GM13976 (cell line): ENCODE results near the gene PXN.

ENCODE experiments used
- DNase-seq: peaks from one replicate; pipeline ENCODE4 v3.0.0; 2012; ENCODE audit warnings: low spot score
- in situ Hi-C: fragments of 300-500 bp; cut with MboI; formaldehyde crosslinking; loops from one replicate; pipeline ENCODE4 v1.12.0; 2022; ENCODE audit warnings: low sequenced_read_pairs, mixed read lengths, inconsistent platforms; ENCODE audit not compliant: unreplicated experiment
- TF ChIP-seq, protein P1 (sequence below): IDR thresholded peaks from 2 replicates; pipeline ENCODE4 v1.5.1; 2012; ENCODE audit warnings: borderline replicate concordance, mild to moderate bottlenecking; ENCODE audit not compliant: insufficient read depth; ENCODE audit errors: extremely low read depth, missing control alignments, control extremely low read depth

The PXN gene

DNA sequence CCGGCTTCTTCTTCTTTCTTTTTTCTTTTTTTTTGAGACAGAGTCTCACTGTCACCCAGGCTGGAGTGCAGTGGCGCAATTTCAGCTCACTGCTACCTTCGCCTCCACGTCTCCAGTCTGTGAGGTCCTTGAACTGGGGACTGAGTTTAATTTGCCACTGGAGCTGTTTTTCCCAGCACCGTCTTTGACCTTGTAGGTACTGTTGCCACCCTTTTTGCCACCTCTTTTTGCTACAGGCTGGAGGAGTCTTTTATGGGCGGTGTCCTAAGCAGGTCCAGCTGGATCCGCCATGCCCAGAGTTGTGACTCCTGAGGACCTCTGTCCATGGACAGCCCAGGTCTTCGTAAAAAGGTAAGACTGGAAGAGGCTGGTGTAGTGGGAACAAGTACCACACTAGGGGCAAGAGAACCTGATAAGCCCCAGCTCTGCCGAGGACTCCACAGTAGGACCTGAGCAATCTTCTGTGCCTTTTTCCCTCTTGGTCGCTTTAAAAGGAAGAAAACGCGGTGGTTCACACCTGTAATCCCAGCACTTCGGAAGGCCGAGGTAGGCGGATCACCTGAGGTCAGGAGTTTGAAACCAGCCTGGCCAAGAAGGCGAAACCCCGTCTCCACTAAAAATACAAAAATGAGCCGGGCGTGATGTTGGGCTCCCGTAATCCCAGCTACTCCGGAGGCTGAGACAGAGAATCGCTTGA is 25.2 kb upstream of the PXN start:
- in situ Hi-C loops, result no loop called here
- TF ChIP-seq, protein P1, sequence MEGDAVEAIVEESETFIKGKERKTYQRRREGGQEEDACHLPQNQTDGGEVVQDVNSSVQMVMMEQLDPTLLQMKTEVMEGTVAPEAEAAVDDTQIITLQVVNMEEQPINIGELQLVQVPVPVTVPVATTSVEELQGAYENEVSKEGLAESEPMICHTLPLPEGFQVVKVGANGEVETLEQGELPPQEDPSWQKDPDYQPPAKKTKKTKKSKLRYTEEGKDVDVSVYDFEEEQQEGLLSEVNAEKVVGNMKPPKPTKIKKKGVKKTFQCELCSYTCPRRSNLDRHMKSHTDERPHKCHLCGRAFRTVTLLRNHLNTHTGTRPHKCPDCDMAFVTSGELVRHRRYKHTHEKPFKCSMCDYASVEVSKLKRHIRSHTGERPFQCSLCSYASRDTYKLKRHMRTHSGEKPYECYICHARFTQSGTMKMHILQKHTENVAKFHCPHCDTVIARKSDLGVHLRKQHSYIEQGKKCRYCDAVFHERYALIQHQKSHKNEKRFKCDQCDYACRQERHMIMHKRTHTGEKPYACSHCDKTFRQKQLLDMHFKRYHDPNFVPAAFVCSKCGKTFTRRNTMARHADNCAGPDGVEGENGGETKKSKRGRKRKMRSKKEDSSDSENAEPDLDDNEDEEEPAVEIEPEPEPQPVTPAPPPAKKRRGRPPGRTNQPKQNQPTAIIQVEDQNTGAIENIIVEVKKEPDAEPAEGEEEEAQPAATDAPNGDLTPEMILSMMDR, result no peak
- DNase-seq, result peak; percentile 17

DNA sequence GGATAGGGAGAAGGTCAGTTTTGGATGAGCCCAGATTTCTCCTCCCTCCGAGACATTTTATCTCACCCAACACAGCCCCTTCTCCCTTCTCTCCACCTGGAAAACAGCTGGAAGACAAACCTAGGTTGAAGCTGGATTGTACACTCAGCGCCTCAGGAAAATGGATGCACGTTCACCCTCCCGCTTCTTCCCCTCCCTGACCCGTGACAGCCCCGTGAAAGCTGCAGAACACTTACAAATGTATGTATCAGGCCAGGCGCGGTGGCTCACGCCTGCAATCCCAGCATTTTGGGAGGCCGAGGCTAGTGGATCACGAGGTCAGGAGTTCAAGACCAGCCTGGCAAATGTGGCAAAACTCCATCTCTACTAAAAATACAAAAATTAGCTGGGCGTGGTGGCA is 22.0 kb upstream of the PXN start:
- TF ChIP-seq, protein P1, result no peak
- in situ Hi-C loops, result no loop called here

DNA sequence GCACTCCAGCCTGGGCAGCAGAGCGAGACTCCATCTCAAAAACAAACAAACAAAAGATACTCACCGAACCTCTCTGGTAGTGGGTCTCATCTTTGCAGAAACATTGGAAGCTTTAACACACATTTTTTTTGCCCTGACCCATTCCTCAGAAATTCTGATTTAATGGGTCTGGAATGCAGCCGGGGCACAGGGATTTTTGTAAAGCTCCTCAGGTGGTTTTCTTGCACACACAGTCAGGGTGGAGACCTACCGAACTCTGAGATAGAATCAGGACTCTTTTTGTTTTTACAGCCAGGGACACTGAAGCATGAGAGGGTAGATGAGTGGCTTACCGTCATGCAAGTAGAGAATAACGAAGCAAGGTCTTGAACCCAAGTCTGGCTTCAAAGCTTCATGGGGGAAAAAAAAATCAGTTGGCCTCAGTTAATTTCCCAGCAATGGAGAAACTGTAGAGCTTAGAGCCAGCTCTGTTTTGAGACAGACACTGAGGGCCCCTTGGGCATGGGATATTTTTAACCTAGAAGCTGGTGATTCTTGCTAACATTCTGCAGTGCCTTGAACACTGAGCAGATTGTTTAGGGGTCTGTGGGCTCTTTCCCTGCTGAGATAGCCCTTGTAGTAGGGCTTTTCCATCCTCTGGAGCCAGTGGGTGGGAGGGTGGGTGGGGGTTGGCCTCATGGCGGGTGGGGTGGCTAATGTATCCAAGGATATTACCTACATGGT is 21.4 kb upstream of the PXN start:
- TF ChIP-seq, protein P1, result no peak
- DNase-seq, result no peak
- in situ Hi-C loops, result no loop called here

More for the DNA sequence above, 22.0 kb upstream of the PXN start:
- DNase-seq, result no peak

DNA sequence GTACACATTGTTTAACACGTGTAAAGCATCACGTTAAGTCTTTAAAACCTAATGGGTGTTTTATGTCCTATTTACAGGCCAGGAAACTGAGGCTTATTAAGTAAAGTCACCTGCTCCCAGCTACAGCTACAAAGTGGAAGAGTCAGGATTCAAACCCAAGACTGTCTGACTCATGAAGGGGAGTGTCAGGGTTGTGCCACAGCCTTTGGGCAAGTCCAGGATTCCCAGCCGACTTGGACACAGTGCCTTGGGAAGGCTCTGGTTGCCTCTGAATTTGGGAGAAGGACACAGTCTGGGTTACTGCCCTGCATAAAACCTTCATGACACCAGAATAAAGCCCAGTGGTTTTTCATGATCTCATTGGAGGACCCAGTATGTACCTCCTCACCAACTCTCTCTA is 18.9 kb upstream of the PXN start:
- in situ Hi-C loops, result no loop called here

DNA sequence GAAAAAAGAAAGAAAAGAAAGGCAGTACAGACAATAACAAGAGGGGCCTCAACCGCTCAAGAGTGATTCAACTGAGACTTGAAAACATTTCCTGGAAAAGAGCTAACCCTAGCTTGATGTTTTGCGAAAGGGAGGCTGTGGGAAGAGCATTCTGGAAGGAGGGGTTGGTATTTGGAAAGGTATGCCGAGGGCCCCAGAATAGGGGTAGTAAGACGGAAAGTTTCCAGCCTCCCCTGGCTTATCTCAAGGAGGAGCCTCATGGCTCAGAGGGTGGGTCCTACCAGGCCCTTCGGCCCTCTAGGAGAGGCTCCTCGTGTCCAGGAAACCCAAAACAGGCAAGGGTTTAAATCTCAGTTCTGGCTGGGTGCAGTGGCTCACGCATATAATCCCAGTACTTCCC is 17.8 kb upstream of the PXN start:
- peak; percentile 9 for DNase-seq
- TF ChIP-seq, protein P1, result no peak
- in situ Hi-C loops, result no loop called here

More for the DNA sequence above, 18.9 kb upstream of the PXN start:
- no peak for DNase-seq
- TF ChIP-seq, protein P1, result no peak

DNA sequence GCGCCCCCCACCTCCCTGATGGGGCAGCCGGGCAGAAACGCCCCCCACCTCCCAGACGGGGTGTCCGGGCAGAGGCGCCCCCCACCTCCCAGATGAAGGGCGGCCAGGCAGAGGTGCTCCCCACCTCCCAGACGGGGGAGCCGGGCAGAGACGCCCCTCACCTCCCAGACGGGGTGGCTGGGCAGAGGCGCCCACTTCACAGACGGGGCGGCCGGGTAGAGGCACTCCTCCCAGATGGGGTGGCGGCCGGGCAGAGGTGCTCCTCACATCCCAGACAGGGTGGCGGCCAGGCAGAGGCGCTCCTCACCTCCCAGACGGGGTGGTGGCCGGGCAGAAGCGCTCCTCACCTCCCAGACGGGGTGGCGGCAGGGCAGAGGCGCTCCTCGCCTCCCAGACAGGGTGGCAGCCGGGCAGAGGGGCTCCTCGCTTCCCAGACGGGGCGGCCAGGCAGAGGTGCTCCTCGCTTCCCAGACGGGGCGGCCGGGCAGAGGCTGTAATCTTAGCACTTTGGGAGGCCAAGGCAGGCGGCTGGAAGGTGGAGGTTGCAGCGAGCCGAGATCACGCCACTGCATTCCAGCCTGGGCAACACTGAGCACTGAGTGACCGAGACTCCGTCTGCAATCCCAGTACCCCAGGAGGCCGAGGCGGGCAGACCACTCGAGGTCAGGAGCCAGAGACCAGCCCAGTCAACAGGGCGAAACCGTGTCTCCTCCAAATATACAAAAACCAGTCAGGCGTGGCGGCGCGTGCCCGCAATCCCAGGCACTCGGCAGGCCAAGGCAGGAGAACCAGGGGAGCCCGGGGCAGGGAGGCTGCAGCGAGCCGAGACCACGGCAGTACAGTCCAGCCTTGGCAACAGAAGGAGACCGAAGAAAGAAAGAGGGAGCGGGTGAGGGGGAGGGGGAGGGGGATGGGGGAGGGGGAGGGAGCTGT is 12.9 kb upstream of the PXN start:
- TF ChIP-seq, protein P1, result no peak
- in situ Hi-C loops, result no loop called here

More for the DNA sequence above, 12.9 kb upstream of the PXN start:
- DNase-seq, result no peak
